ENCODE data around the gene TFDP1.
"Not testable (repeated sequence)": the region's sequence is repeated elsewhere in the genome, so short reads cannot be mapped to it uniquely, and the experiment has no call there.

TFDP1 gene

DNA sequence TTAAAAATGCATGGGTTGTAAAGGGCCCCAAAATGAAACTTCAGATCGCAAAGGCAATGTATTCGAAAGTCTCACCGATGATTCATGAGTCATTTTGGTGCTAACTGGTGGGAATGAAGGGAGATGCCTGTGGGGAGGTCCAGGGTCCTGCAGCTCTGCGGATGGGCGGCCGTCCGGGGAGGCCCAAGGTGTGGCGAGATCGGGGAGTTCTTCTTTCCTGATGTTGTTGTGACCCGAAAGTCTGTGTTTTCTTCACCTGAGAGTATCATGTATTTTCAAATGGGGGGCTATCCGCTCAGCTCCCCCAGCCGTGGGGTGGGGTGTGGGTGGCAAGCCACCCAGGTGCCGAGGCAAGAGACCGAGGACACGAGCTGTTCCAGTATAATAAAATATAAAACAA, 36.5 kb downstream of the TFDP1 start:
- no peak for DNase-seq

DNA sequence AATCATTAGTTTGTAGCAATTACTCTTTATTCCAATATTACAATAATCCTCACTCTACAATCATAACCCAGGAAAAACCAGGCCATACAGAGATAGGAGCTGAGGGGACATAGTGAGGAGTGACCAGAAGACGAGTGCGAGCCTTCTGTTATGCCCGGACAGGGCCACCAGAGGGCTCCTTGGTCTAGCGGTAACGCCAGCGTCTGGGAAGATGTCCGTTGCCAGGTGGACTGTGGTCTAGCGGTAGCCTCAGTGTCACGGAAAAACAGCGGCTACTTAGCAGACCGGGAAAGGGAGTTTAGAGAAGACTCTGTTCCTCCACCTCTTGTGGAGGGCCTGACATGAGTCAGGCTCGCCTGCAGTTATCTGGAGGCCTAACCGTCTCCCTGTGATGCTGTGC, 36.9 kb downstream of the TFDP1 start:
- not testable (repeated sequence) for DNase-seq

DNA sequence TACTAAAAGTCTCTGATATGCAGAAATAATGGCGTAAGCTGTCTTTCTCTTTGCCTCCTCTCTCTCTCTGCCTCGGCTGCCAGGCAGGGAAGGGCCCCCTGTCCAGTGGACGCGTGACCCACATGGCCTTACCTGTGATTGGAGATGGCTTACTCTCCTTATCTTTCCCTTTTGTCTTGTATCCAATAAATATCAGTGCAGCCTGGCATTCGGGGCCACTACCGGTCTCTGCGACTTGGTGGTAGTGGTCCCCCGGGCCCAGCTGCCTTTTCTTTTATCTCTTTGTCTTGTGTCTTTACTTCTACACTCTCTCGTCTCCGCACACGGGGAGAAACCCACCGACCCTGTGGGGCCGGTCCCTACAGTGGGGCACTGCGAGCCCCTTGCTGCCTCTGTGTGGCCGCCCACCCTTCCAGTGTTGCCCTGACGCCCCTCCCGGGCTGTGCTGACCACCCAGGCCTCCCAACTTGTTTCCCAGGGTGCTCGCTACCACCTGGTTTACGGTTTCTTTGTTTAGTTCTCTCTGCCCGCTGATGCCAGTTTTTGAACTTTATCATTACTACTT, 37.5 kb downstream of the TFDP1 start:
- DNase-seq = not testable (repeated sequence)

DNA sequence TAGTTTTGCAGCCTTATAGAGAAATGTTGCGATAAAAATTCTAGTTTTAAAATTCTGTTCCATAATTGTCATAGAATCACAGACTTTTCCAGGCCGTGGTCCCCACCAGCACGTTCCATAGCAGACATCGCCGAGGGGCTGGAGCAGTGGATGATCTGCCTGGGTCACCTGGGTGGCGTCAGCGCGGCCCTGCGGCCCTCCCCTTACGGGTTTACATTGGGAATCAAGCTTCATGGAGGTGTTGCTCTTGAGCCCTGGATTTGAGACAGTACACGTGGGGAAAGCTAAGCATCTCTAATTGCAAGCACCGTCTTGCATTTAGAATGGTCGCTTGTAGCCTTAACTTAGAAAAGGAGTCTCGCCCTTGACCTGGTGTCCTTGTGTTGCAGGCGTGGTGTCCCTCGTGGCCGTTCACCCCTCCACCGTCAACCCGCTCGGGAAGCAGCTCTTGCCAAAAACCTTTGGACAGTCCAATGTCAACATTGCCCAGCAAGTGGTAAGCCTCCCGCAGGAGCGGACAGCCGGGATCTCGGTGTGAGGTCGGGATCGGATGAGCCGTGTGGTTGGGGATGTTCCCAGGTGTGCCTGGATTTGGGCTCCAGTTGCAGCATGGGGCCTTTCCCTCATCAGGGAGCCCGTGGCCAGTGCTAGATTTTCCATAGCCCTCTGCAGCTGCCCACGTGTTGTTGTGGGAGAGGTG, 38.4 kb downstream of the TFDP1 start:
- no peak for DNase-seq

DNA sequence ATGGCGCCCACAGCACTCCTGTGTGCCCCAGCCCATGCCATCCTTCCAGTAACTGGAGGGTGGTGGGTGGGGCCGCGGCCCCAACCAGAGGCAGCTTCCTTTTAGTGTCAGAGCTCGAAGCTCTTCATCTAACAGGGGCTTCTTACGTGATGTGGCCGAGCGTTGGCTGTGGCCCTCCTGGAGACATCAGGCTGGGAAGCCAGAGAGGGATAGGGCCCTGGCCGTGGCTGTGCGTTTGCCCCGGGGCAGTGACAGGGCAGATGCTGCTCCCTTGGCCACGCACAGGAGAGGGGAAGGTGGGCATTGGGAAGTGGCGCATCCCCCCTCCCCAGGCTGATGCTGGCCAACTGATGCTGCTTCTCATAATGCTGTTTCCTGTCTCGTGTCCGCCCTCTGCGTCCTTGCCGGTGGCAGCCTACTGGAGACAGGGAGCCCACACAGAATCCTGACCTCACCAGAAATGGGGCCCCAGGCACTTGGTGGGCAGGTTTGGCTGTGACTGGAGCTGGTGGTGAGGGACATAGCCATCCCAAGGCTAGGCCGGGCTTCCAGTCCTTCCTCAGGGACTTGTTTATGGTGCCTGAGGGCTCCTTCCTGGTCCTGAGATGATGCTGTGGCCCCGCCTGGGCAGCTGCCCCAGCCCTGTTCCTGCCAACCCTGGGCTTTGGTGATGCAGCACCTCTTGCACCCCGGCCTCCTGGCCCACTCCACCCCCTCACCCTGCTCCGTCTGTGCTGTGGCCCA, 39.1 kb downstream of the TFDP1 start:
- DNase-seq = no peak

DNA sequence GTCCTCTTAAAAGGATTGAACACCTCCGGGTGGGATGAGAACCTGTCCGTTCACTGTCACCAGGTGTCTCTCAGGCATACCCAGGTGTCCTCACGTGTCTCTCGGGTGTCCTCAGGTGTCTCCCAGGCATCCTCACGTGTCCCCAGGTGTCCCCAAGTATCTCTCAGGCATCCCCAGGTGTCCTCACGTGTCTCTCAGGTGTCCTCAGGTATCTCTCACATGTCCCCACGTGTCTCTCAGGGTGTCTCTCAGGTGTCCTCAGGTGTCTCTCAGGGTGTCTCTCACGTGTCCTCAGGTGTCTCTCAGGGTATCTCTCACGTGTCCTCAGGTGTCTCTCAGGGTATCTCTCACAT, 39.7 kb downstream of the TFDP1 start:
- DNase-seq = no peak

DNA sequence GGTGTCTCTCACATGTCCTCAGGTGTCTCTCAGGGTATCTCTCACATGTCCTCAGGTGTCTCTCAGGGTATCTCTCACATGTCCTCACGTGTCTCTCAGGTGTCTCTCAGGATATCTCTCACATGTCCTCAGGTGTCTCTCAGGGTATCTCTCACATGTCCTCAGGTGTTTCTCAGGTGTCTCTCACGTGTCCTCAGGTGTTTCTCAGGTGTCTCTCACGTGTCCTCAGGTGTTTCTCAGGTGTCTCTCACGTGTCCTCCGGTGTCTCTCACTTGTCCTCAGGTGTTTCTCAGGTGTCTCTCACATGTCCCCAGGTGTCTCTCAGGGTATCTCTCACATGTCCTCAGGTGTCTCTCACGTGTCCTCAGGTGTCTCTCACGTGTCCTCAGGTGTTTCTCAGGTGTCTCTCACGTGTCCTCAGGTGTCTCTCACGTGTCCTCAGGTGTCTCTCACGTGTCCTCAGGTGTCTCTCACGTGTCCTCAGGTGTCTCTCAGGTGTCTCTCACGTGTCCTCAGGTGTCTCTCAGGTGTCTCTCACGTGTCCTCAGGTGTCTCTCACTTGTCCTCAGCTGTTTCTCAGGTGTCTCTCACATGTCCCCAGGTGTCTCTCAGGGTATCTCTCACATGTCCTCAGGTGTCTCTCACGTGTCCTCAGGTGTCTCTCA, 40.2 kb downstream of the TFDP1 start:
- DNase-seq = not testable (repeated sequence)

DNA sequence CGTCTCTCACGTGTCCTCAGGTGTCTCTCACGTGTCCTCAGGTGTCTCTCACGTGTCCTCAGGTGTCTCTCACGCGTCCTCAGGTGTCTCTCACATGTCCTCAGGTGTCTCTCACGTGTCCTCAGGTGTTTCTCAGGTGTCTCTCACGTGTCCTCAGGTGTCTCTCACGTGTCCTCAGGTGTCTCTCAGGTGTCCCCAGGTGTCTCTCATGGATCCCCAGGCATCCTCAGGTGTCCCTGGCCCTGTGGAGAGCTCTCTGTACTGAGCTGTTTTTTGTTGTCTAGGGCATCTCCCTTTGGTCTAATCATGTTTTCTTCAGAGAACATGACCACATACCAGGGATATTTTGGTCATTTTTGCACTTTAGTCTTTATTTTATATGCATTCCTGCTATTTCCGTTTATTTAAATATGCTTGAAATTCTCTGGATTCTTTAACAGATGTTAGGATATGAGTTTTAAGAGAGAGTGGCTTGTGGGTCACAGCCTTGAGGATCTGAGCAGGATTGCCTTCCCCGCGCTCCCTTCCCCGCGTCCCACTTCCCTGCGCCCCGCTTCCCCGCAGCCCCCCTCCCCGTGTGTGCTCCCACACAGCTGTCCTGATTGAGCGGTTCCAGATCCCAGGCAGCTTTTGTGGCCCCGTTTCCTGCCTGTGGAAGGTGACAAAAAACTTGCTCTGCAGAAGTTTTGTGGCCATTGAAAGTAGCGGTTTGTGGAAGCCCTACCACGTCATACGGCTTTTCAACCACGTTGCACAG, 41.6 kb downstream of the TFDP1 start:
- DNase-seq = no peak

DNA sequence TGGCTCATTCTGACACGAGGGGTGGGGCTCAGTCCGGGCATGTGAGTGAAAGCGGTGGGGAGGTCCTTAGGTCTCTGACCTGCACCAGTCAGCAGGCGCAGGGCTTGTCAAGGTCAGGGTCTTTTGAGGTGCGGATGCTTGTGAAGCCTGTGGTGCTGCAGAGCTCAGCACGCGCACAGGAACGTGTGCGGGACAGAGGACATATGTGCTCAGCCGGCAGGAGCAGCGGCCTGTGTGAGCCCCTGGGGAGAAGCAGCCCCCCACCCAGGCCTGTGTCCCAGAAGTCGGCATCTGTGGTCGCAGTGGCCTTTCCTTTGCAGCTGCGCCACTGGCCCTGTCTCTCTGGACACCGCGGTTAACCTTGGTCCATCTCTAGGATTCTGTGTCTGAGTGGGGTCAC, 42.6 kb downstream of the TFDP1 start:
- DNase-seq = no peak

DNA sequence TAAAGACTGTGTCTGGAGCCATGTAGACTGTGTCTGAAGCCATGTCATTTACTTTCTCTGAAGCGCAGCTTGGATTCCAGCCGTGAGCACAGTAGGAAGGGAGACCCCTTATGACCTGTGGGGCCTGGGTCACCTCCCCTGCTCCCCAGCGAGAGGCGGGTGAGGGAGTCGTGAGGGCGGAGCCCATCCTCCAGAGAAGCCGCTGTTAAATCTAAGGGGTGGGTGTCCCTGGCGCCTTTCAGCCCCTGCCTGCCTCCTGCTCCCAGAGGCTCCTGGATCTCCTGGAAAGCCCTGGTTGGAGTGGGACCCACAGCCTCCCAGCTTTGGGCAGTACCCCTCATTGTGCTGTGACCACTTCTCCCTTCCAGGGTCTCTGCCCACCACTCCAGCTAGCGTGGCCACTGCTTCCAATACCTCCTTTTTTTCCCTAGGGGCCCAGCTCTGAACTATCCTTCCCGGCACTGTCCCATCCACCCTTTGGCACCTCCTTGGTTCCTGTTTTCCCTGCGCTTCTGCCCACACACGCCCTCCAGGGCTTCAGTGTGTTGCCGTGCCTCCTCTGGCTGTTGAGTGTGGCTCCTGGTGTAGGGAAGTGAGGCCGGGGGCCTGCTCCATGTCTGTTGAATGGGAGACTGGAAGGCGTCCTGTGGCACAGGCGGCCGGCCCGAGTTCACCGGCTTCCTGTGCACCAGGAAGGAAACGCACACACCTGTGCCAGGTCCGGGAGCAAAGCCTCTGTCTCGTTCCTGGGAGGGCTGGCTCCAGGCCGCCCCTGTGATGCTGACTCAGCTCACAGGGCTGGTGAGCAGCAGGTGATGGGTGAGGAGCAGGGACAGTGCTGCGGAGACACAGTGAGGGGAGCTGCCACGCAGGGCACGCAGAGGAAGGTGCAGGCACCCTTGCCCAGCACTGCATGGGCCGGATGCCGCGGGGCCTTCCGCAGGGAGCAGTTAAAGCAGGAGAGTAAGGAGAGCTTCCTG, 44.0 kb downstream of the TFDP1 start:
- DNase-seq = no peak

DNA sequence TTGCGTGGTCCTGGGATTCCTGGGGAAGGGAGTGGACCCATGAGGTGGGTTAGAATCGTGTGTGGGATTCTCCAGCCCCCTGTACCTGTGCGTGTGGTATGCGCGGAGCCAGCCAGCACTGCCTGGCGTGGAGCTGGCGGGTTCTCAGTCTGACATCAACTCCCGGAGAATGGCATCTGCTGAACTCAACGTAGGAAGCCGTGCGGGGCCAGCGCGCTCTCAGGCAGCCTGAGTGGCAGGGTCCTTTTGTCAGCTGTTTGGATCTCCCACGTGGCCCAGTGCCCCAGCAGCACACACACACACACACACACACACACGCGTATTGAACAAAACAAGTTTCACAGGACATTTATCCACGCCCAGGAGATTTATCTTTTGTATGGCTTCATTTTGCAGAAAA, 45.3 kb downstream of the TFDP1 start:
- peak; percentile 32 for DNase-seq

DNA sequence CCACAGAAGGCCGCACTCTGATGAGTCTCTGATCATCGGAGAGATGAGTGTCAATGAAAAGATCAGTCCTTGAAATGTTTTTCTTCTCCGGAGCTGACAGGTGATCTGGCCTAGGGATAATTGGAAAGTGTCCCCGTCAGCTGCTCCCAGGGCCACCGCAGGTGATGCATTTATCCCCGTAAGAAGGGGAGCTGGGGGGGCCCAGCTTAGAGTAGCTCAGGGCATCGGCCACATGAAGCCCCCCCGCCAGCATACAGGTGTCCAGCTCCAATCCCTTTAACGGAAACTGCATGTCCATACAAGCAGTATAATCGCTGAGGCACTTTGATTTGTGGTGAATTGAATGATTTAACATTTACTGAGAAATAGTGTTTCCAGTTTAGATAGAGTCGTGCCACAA, 45.7 kb downstream of the TFDP1 start:
- peak; percentile 27 for DNase-seq

DNA sequence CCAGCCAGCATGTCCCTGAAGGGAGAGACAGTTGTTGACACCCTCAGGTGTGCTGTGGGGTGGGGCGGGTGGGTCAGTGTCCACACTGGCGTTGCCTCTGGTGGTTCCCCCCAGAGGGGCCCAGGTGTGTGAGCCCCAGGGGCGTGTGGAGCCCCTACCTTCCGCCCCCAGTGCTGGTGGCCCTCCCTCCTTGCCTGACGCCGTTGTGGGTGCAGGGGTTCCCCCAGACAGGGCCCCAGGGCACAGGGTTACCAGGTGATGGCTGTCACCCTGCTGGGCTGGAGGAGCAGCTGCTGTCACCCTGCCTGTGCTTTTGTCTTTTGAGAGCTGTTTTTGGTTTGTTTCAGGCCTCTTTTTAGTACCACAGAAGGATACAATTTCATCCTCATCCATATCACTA, 46.3 kb downstream of the TFDP1 start:
- DNase-seq = peak; percentile 51

DNA sequence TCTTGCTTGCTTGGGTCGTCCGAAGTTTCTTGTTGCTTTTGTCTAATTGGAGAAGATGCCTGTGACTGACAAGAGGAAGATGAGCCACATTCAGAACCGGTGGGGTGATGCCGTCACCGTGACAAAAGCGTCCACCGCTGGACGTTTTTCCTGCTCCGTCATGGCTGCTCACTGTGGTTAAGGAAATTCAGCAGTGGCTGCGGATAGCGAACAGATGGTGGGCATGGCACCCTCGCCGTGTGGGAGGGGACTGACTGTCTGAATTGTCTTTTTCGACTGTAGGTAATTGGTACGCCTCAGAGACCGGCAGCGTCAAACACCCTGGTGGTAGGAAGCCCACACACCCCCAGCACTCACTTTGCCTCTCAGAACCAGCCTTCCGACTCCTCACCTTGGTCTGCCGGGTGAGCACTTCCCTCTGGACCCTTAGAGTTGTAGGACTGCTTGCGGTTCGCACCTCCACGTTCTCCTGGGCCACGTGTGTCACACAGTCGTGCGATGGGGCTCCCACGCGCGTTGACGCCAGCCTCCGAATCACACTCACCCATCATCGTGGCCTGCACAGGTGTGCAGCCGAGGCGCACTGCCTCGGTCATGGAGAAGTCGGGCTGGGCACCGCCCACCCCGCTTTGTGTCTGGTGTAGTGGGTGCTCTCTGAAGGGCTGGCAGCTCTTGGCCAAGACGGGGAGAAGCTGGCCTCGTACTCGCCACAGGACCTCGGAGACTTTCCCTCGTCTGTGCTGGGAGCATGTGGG, 47.0 kb downstream of the TFDP1 start:
- no peak for DNase-seq

DNA sequence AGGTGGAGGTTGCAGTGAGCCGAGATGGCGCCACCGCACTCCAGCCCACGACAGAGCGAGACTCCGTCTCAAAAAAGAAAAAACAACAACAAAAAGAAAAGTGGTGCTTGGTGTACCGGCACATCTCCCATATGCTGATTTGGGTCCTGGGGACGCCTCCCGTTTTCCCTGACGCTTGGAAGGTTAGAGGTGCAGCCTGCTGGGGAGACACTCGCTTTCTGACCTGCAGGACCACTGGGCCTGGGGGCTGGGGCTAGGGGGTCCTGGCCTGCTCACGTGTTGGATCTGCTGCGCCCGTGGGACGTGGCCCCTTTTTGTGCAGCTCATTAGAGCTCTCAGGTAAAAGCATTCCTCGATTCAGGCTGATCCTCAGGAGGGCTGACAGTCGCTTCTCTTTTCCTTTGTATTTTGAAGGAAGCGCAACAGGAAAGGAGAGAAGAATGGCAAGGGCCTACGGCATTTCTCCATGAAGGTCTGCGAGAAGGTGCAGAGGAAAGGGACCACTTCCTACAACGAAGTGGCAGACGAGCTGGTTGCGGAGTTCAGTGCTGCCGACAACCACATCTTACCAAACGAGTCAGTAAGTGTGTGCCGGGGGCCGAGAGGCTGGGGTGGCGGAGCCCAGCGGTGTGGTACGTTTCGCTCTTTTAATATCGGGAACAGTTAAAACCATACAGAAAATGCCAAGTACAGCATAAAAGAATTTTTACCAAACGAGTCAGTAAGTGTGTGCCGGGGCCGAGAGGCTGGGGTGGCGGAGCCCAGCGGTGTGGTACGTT, 48.3 kb downstream of the TFDP1 start:
- no peak for DNase-seq

DNA sequence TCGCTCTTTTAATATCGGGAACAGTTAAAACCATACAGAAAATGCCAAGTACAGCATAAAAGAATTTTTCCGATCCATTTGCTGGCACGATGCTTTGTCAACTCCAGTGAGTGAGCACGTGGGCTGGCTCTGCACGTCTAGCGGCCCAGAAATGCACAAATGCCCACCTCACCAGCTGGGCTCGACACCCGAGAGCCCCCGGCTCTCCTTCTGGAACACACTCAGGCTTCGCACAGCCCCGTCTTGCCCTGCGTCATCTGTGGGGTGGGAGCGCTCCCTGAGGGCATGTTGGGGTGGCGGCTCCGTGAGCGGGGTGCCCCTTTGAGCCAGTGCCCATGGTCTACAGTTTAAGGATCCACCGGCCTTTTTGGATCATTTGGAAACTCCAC, 48.9 kb downstream of the TFDP1 start:
- DNase-seq = no peak

DNA sequence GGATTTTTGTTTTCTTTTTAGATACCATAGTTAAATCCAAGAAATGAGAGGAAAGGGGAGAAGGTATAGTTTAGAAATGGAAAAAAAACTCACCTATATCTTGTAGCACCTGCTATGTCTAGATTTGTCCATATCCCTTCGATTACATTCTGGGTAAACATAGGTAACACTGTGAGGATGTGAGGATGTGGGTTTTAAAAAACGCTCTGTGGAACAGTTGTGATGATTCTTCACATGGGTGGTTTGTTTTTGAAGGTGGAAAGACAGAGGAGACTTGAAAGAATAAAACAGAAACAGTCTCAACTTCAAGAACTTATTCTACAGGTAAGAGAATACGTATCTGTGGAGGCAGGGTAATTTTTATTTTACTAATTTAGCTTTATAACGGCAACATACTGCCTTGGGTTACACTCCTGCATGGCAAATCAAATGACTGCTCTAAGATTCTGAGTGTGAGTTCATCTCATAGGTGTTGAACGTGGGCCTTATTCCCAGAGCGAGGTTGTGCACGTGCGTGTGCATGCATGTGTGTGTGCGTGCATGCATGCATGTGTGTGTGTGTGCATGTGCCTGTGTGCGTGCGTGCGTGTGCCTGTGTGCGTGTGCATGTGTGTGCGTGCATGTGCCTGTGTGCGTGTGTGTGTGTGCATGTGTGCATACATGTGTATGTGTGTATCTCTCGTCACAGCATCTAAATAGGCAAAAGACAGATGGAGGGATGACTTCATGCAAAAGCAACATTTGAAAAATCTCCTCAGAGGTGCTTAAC, 49.9 kb downstream of the TFDP1 start:
- no peak for DNase-seq

DNA sequence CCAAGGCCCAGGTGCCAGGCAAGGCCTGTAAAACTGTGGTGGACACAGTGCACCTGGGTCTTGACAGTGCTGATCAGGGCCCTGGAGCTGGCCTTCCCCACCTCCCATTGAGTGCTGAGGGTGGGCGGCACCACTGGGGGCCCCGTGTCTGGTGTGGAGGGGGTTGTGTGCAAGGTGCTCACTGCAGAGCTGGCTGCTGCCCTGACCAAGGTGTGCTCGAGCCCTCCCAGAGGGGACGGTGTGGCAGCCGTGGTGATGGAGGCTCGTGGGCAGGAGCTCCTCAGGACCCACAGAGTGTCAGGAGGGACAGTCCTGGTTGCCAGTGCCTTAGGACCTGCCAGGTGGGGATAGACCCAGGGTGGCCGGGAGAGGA, 50.5 kb downstream of the TFDP1 start:
- DNase-seq = no peak

DNA sequence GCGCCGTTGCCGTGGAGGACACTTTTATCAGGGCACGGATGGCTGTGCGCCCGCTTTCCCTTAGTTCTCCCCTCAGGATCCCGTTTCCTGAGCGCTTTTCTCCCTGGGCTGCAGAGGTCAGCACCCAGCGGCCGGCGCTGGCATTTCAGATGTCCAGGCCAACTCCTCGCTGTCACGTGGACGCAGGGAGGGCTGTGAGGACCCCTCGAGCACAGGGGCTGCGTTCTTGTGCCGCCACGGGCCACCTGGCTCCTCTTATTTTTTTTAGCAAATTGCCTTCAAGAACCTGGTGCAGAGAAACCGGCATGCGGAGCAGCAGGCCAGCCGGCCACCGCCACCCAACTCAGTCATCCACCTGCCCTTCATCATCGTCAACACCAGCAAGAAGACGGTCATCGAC, 51.2 kb downstream of the TFDP1 start:
- DNase-seq = no peak
